GM18511 (cell line): ENCODE data around the gene EIF3B.
"Not testable (repeated sequence)": the region's sequence is repeated elsewhere in the genome, so short reads cannot be mapped to it uniquely, and the experiment has no call there.

Experiments used
- ATAC-seq: cut with Tn5 transposase; IDR thresholded peaks from one replicate; pipeline ENCODE4 v1.9.1; 2021; ENCODE audit warnings: mild to moderate bottlenecking, moderate library complexity; ENCODE audit not compliant: unreplicated experiment

Gene EIF3B

DNA sequence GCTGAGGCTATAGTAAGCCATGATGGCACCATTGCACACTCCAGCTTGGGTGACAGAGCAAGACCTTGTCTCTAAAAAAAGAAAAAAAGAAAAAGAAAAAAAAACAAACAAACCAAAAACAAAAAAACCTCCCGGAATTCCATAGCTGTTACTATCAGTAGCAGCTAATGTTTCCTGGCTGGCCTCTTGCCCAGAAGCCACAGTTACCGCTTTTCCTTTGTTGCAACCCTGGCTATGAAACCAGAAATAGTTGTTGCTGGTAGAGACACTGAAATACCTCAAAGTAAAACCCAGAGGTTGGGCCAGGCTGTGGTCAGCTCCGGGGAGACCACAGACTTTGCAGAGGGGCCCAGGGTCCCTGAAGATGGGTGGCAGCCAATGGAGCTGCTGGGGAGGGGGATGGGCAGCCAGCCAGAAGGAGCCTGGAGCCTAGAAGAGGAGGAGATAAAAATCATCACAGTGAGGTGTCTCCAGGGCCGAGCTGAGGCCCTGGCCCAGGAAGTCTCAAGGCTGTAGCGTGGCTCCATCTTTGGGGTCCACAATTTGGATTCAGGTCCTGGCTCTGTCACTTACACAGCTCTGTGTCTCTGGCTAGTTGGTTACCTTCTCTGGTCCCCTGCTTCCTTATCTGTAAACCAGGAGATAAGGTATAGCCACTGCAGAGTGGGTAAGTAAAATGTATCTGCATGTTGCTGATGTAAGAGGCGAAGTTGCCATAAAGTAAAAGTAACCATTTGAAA lies 45.4 kb downstream of the EIF3B start:
- ATAC-seq, result peak; percentile 34

DNA sequence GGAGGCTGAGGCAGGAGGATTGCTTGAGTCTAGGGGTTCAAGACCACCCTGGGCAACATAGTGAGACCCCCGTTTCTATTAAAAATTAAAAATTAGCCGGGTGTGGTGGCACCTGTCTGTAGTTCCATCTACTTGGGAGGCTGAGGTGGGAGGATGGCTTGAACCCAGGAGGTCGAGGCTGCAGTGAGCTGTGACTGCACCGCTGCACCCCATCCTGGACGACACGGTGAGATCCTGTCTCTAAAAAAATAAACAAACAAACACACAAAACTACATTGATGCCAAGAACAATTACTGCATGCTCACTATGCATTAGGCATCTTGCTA lies 48.0 kb downstream of the EIF3B start:
- ATAC-seq, result no peak

DNA sequence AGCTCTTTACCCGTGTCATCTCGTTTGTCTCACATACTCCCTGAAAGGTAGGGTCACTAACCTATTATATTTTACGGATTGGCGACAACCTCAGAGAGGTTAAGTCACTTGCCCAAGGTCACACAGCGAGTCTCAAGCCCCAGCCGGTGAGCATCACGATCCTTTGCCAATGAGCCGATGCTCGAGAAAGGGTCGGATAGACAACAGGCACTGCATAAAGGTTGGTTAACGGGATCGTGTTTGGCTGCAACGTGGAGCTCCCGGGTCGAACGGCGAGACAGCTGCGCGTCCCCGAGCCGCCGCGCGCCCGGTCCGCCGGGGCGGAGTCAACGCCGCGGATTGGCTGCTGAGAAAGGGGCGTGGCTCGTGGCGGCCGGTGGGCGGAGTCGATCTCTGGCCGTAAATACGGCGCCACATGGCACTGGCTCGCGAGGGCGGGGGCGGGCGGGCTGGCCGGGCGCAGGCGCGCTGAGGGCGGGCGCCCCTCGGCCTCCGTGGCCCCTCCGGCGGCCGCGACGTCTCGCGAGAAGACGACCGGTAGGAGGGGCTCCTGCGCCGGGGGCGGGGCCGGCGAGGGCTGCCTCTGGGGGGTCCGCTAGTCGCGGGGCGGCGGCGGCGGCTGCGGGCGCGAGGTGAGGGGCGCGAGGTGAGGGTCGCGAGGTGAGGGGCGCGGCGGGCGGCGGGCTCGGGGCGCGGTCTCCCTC lies 48.5 kb downstream of the EIF3B start, which contains the start of gene CHST12:
Gene CHST12, plus strand, starts transcription at position 598 of the 704 bp plus-strand sequence. CDS start 29,029 bp downstream, outside the sequence.
- peak; percentile 40 for ATAC-seq

DNA sequence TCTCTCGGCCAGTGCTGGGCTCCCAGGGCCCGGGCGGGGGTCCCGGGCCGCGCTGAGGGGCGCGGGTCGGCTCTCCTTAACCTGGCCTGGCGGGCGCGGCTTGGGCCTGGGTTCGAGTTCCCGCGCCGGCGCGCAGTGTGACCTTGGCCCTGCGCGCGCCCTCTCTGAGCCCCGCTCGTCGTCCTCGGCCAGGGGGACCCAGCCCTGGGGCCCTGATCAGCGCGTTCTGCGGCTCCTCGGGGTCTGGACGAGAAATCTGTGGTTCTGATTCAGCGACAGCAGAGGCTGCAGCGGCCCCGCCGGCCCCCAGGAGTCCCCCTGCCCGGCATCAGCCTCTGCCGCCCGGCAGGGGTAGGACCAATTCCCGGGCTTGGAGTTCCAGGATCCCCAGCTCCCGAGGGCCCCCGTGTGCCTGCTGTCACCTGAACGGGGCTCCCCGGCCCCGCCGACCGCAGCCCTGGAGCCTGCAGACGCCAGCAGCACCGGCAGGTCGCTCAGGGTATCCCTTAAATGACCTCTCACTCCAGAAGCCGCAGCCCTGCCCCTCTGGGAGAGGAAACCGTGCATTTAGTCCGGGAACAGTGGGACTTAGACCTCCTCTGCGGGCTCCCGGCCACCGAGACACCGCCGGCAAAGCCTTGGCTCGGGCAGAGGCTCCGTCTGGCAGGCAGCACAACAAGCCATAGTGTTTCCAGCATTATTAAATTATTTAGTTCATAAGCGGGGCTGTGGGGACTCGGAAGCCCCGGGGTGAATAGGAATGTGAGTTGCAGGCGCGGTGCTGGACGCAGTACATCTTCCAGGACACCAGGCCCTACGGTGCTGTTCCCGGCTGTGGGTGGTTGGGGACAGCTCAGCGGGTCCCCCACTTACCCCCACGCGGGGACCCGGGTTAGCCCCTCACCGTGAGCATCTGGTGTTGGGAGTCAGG lies 49.4 kb downstream of the EIF3B start:
- no peak for ATAC-seq

DNA sequence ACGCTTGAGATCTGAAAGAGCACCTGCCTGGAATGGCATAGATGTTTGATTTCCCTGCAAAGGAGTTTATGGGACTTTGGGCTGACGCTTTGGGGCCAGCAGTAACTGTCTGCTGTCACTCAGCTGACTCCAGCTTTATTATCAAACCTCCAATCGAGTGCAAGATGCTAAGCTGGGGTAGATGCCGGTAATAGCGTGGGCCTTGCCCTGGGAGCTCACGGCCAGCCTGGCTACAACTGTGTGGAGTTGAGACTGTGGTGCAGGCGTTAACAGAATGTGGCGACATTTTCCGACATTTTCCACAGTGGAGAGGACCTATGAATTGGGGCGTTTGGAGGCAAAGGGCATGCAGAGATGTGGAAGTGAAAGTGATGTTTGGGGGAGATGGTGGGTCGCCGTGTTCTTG lies 50.1 kb downstream of the EIF3B start:
- ATAC-seq, result no peak

DNA sequence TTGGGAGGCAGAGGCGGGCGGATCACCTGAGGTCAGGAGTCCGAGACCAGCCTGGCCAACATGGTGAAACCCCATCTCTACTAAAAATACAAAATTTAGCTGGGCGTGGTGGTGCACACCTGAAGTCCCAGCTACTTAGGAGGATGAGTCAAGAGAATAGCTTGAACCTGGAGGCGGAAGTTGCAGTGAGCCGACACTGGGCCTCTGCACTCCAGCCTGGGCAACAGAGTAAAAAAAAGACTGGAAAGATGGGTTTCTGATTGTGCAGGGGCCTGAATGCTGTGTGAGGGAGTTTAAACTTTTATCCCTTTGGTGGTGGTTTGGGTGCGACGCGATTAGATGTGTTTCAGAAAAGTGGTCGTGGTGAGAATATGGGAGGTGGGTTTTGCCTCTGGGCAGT lies 50.6 kb downstream of the EIF3B start:
- ATAC-seq, result no peak

DNA sequence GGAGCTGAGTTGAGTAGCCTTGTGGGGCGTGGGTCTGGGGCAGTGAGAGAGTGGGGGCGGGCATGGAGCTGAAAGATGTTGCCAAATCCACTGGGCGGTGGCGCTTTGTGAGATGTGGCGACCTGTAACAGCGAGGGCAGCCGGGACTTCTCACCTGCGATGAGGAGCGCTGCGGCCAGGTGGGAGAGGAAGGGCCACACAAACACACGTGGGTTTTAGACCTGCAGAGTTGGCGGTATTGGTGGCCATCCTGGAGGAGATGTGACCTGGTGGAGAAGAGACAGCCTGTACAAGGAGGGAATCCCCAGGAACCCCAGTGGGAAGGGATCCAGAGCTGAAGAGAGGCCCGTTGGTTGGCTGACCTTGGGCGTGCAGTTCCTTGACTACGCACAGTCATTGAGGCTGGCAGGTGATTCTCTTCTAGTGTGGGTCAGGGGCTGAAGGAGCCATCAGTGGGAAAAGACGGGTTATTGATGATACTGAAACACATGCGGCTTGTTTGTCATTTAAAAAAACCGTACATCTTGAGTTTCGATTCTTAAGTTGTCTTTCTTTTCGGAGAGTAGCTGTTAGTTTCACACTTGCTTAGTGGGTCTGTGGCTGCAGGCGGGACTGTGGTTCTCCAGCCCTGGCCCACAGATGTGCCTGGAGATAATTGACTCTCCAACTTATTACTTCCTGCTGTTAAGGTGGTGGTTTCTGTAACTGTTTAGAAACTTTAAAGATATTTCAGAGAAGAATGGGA lies 51.1 kb downstream of the EIF3B start:
- ATAC-seq, result peak; percentile 63

DNA sequence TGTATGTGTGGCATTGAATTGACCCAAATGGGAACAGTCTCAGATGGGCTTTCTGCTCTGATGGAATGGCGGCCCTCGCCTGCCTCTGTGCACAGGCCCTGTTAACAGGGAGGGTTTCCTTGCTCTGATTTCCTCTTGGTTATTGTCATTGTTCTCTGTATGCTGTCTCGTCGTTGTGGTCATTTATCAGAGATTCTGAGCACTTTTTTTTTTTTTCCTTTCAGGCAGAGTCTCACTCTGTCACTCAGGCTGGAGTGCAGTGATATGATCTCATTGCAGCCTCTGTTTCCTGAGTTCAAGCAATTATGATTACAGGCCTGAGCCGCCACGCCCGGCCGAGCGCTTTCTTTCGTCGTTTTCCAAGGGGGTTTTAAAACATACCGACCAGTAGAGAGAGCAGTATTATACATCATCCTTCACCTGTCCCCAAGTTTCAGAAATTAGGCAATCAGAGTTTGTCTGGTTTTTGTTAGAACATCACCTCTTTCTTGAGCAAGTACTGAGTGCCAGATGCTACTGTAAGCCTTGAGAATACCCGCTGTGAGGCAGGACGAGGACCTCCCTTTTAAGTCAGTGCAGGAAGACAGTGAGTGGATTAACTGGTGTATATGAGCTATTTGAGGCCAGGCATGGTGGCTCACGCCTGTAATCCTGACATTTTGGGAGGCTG lies 55.3 kb downstream of the EIF3B start:
- no peak for ATAC-seq

DNA sequence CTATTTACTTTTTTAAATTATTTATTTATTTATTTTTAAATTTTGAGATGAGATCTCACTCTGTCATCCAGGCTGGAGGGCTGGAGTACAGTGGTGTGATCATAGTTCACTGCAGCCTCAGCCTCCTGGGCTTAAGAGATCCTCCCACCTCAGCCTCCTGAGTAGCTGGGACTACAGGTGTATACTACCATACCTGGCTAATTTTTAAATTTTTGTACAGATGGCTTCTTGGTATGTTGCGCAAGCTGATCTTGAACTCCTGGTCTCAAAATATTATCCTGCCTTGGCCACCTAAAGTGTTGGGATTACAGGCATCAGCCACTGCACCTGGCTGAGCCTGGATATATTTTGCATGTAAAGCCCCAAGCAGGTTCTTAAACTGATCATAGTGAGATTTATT lies 56.4 kb downstream of the EIF3B start:
- ATAC-seq, result no peak

DNA sequence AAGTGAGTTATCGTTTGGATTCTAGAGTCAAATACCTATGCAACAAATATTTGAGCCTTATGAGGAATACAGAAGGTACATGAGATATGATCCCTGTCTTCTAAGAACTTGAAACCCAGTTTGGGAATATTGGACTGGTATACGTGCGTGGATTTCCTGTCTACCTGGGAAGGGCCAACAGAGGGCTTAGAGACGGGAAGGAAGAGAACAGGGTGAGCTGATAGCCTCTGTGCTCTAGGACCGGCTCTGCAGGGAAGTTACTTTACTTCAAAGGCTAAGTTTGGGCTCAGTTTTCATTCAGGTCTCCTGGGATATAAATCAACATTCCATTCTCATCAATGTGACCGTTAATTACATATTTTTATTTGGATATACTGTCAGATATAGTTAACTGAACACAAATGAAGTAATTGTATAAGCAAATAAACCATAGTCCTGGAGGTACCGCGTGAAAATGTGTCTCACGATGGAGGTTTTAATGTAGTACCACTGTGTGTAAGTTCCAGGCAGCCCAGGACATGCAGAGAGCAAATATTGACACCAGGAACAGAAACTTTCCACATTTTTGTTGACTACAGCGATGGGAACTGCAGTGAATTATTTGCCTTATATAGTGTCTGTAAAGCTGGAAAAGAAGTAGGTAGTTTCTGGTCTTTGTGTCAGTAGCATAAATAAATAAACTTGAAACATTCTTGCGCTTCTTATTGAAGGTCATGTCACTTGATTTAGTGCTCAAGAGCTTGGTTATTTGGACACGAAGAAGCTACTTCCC lies 57.4 kb downstream of the EIF3B start:
- no peak for ATAC-seq

DNA sequence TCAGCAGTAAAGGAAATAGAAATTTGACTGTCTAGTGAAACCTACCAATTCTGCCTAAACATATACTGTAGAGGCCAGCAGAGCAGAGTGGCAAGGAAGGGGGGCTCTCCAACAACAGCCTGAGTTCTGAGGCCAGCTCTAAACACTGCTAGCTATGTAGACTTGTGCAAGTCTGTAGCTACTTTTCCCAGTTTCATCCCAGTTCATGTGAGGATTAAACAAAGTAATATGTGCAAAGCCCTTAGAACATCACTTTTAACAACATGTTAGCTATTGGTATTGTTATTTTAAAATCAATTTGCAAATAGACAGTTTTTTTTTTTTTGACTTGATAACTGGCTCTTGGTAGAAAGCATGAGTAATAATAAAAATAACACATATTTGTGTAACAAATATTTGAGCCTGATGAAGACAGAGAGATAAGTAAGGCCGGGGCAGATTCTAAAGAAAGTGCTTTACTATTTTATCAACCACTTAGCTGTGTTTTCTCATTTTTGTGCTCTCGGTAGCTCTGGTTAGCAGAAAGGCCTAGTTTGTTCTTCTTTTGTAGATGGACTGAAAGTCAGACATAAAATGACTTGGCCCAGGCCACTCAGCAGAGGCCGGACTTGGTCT lies 58.1 kb downstream of the EIF3B start:
- no peak for ATAC-seq

DNA sequence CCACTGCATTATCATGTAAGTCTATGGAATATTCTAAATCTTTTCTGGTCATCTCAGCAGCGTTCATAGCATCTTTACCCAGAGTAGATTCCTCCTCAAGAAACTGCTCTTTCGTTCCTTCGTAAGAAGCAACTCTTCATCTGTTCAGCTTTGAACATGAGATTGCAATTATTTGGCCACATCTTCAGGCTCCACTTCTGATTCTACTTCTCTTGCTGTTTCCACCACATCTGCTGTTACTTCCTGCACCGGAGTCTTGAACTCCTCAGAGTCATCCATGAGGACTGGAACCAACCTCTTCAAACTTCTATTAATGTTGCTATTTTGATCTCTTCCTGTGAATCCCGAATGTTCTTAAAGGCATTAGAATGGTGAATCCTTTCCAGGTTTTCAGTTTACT lies 61.4 kb downstream of the EIF3B start:
- ATAC-seq, result no peak

DNA sequence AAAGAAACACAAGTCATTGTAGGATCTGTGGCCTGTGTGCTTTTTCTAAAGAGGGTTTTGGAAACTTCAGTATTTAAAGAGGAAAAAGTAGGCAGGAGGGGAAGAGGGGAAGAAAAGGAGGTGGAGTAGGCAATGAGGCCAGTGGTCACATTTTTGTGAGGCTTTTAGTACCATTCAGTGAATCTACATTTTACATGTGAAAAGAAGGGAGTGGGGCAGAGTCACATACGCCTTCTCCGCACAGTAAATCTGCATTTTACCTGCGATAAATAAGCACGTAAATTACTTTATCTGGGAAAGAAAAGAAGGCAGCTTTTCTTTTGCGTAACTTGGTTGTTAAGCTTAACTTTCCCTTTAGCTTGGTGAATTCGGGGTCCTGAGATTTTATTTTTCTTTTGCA lies 62.0 kb downstream of the EIF3B start:
- ATAC-seq, result no peak

DNA sequence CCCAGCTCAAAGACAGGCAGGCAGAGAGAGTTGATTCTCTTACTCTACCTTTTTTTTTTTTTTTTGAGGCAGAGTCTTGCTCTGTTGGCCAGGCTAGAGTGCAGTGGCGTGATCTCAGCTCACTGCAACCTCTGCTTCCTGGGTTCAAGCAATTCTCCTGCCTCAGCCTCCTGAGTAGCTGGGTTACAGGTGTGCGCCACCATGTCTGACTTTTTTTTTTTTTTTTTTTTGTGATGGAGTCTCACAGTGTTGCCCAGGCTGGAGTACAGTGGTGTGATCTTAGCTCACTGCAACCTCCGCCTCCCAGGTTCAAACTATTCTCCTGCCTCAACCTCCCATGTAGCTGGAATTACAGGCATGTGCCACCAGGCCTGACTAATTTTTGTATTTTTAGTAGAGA lies 62.6 kb downstream of the EIF3B start:
- ATAC-seq, result not testable (repeated sequence)

DNA sequence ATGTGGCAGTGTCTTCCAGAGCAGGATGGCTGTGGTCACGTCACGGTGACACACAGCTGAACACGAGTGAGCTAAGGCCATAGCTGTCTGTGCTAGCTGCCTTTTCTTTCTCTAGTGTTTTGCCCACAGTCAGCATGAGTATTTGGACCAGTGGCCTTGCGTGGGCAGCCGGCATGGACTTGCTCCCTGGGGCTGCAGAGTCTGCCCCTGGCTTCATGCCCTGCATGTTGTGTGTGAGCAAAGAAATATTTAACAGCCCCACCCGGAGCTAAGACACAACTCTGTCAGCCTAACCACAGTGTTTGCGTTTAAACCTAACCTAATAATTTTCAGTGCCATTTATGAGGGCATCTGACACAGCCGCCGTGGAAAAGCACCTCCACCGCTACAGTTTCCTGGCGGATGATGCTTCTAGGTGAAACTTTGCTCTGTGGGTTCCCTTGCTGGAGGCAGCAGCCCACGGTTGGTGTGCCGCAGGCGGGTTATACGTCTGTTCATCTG lies 63.4 kb downstream of the EIF3B start:
- no peak for ATAC-seq

DNA sequence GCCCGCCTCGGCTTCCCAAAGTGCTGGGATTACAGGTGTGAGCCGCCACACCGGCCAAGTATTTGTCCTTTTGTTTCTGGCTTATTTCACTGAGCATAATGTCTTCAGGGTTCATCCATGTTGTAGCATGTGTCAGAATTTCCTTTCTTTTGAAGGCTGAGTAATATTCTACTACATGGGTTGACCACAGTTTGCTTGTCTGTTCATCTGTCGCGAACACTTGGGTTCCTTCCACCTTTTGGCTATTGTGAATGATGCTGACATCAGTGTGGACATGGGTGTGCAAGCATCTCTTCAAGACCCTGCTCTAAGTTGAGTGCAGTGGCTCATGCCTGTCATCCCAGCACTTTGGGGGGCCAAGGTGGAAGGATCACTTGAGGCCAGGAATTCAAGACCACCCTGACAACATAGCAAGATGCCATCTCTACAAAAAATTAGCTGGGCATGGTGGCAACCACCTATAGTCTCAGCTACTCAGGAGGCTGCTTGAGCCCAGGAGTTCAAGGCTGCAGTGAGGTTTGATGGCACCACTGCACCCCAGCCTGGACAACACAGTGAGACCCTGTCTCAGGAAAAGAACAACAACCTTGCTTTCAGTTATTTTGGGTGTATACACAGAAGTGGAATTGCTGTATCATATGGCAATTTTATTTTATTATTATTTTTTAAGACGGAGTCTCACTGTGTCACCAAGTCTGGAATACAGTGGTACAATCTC lies 65.7 kb downstream of the EIF3B start:
- ATAC-seq, result no peak

DNA sequence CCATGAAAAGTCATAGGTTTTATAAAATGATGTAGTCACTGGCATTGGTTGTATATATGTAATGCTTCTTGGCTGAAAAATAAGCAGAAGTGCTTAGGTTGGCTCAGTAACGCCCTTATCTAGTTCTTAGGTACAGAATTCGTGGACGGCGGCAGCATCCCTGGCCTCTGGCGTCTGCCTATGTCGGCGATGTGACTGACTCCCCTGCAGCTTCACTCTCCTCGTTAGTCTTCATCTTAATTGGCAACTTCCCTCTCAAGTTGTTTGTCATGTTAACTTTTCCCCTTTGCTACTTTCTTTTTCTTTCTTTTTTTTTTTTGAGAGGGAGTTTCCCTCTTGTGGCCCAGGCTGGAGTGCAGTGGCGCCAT lies 67.3 kb downstream of the EIF3B start:
- no peak for ATAC-seq

DNA sequence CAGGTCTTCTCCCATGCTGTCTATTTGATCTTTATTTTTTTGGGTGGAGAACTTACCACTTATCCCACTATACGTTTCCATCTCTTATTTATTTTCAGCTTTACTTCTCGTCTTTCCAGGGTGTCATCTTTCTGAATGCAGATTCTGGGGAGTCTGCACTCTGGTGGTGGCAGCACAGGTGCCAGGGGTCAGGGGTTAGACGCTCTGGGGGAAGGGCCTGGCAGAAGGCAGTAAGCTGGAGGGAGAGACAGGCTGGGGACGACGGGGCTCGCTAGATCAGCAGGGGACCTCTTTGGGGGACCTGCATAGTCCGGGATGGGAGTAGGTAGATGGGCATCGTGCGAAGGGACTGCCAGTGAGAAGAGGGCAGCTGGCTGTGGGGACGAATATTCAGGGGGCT lies 71.1 kb downstream of the EIF3B start:
- ATAC-seq, result no peak
